VCaP (cell line): ENCODE results near the gene FAM186B.

Source experiments
- H3K27ac ChIP-seq: fragments of 450-650 bp; 2 replicates; pipeline ENCODE4 v1.5.1; 2017
- CTCF ChIP-seq: fragments of 450-650 bp; conservative IDR thresholded peaks from 2 replicates; pipeline ENCODE4 v1.5.1; 2017; ENCODE audit warnings: mild to moderate bottlenecking, moderate library complexity

Gene FAM186B

DNA sequence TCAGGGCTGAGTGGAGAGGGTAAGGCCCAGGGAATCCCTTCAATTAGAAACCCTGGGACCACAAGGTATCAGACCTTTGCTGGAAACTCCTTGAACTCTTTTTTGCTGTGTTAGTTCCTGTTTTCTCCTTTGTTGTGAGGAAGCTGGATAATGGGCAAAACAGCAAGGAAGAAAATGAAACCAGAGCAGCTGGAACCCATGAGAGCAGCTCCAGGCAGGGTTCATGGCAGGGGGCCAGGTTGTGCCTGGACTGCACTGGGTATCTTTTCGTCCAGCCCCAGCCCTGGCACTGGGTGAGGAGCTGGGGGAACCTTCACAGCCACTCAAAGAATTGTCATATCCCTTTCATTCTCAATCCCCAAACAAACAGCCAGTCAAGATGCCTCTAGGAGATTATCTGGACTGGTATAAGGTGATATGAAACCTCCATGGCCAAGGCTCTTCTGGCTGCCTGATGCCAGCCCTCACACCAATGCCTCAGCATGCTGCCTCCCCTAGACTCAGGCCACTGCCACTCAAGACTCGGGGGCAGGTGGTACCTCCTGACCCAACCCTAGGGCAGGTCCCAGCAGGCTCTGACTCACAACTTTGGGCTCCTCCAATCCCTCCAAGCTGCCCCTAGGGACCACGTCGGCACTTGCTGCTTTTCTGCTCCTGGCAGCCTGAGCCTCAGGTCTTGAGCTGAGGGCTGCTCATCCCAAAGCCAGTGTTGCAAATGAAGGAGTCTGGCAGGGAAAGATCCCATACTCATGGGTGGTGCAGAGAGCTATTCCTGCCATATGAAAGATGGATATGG is 16.5 kb downstream of the FAM186B start:
- no peak overlapping the region for H3K27ac ChIP-seq
- TF ChIP-seq CTCF, result no peak

DNA sequence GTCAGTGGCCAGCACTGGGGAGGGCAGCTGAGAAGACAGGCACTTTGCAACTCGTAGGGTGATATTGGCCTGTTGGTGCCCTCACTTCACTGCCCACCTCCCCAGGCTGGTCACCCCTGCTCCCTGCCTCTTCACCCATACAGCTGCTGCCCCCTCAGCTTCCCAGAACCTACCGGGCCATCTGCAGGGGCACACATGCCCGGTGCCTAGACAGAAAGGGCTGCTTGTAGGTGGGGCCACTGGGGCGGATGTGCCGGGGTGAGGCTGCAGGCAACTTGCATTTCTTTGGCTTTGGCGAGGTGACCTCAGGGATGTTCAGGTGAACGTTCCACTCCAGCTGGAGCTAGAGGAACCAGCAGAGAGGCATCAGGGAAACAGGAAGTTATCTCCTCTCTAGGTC is 17.2 kb downstream of the FAM186B start:
- no peak for TF ChIP-seq CTCF
- H3K27ac ChIP-seq, result no peak overlapping the region

DNA sequence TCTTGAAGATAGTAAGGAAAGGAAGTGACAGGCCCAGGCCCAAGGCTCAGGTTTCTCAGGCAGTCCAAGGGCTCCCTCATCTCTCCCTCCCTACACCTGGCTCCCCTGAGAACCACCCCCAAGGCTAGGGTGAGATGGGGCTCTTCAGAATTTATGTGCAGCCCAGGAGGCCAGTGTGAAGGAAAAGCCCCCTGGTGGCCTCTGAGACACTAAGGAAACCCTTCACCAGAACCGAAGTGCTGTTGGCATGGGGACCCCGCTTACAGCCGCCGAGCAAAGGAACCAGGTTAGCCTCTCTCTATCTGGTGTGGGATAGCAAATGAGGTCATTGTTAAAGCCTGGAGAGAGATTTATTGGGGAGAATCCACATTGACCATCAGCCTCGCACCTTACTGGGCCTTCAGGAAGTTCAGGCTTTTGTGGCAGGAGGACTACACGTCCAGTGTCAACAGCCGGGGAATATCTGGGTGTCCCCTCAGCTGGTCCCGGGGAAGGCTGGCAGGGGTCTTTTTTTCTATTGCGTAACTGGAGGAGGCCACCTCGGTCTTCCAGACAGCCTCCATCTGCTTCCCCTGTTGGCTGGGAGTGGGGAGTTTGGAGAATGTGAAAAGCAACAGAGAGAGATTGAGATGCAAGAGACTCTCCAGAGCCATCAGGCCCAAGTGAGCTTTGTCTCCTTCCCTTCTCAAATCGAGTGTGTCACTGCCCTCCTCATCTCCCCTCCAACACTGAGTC is 18.1 kb downstream of the FAM186B start:
- TF ChIP-seq CTCF, result no peak; the same call in 1 of the 2 replicates
- H3K27ac ChIP-seq, result no peak overlapping the region

DNA sequence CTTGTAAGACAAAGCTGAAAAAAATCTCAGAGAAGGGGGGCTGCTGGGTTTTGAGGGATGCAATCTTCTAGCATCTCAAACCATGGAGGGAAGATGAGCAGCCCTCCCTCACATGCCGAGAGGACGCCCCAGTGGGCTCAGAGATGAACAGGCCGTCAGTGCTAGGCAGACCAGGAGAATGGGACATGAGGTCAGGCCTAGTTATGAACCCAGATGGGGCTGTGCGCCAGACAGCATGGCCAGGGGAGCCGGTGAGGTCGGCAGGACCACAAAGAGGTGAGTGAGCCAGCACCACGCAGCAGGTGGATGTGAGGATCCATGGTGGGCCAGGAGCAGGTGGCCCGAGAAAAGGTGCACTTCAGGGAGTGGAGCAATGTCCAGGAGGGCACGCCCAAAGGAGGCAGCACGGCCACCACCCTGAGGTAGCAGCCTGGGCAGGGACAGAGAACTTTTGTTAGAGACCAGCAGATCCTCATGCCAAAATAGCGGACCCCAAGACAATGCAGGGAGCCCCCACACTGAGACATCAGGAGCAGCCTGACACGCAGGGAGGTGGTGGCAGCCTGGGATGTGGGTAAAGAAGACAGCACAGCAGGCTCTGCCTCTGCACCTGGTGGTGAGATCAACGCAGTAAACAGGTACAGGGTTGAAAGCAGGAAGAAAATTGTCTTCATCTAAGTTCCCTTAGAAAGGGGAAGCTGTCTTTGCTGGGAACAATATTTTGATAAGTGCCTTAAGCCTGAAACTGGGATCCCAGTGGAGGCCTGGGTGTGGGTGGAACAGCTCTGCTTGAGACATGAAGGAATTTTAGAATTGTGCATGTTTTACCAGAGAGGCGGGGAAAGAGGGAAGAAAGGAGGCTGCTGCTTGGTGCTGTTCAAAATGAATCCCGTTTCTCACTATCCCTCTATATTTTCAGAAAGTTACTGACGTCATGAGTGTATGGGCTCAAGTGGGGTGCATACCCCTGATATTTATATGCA is 19.7 kb downstream of the FAM186B start:
- no peak overlapping the region for H3K27ac ChIP-seq
- no peak for TF ChIP-seq CTCF

DNA sequence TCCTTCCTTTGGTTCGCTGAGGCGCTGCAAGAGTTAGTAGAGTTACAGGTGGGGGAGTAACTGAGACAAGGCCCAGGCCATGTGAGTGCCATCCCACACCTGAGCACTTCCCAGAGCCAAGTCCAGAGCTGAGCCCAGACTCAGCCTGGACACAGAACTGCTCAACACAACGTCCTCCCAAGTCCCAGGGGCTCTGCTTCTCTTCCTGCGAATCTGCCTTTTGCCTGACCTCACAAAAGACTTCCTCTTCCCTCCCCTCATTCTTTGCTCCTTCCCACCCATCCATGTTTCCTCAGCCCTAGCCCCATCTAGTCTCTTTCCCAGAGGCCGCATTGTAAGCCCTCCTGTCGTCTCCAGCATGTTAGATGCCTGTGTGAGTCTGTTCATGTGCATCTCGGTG is 20.8 kb downstream of the FAM186B start:
- H3K27ac ChIP-seq, result no peak overlapping the region
- TF ChIP-seq CTCF, result no peak

DNA sequence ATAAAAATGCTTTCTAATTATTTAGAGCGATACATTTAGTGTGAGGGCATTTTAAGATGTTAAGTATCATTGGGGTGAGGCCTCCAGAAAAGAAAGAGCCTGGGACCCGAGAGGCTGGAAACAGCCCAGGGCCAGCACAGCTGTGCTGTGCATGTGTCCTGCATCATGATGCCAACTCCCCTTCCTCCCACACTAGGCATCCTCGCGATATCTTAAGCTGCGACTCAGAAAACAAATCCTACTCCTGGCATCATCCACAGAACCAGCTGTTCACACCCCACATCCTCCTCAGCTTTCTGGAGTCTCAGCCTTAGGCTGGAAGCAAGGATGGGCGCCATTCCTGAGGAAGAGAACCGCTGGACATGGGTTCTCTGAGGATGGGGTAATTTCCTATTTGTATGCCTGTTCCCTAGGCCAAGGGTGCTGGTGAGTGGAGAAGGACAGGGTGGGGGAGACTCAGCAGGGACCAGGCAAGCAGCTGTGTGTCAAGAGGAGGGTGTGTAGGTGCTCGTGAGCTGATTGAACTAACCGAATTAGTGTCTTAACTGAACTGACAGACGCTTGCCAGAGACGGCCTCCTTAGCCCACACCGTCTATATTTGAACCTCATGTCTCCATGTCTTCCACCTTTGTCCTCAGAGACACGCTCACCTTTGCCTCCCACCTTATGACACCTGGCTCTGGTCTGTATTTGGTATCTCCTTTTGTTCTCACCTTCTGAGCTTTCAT is 21.9 kb downstream of the FAM186B start:
- no peak overlapping the region for H3K27ac ChIP-seq
- TF ChIP-seq CTCF, result no peak
